Measurements from ENCODE around the gene FAM168A.

GRCh38 chr11:73531386-73531785 lies 66.5 kb downstream of the FAM168A start:
- no peak for TF ChIP-seq CTCF (IDR thresholded peaks at IDR 0.05)
- no peak for TF ChIP-seq EZH2 (IDR thresholded peaks at IDR 0.05)
